Activated B cell treated with CpG ODN at 0.5 μM for 24 hours (primary cell): Measurements from ENCODE around the gene CRYBA4. TPM values are rescaled to one million over a fixed set of nuclear protein-coding genes. Genes with fewer than 3 reads are reported as not detected.
A peak's percentile ranks its signal among the peaks of the same experiment; 100 is the strongest.

Source experiments
- ATAC-seq: fragments of 200-7000 bp; cut with Tn5 transposase; one replicate; pipeline ENCODE4 v1.10.0; 2021; ENCODE audit warnings: low read depth, mild to moderate bottlenecking, moderate library complexity
- CTCF ChIA-PET: fragments of 350-600 bp; sonication (Branson Sonifier 250); formaldehyde crosslinking; loops from one replicate; lab custom pipeline; 2021; ENCODE audit warnings: antibody characterized with exemption; lab: Charles Lee
- POLR2A ChIA-PET: fragments of 350-600 bp; sonication (Branson Sonifier 250); formaldehyde crosslinking; loops from one replicate; lab custom pipeline; 2021; ENCODE audit warnings: antibody characterized with exemption; lab: Charles Lee
- DNase-seq: peaks from one replicate; pipeline ENCODE4 v3.0.0; 2022
- H3K27ac Mint-ChIP-seq: one replicate; pipeline ENCODE4 v1.8.0; 2020; ENCODE audit warnings: mixed read lengths
- H3K27me3 Mint-ChIP-seq: one replicate; pipeline ENCODE4 v1.8.0; 2021; ENCODE audit warnings: mixed read lengths
- H3K36me3 Mint-ChIP-seq: one replicate; pipeline ENCODE4 v1.8.0; 2021; ENCODE audit warnings: low read depth, mixed read lengths
- H3K4me1 Mint-ChIP-seq: one replicate; pipeline ENCODE4 v1.8.0; 2021; ENCODE audit warnings: mixed read lengths
- H3K4me3 Mint-ChIP-seq: one replicate; pipeline ENCODE4 v1.8.0; 2020; ENCODE audit warnings: mild to moderate bottlenecking, mixed read lengths
- H3K9me3 Mint-ChIP-seq: one replicate; pipeline ENCODE4 v1.8.0; 2020; ENCODE audit warnings: mixed read lengths
- CTCF ChIP-seq: fragments of 200-600 bp; IDR thresholded peaks from one replicate; pipeline ENCODE4 v1.8.0; 2022; ENCODE audit warnings: antibody characterized with exemption, mild to moderate bottlenecking
- intact Hi-C: fragments of 100-400 bp; cut with micrococcal nuclease; formaldehyde crosslinking; loops from one replicate; pipeline ENCODE4 v1.15.1; 2024
- total RNA-seq: library from RNA; stranded (reverse); gene quantifications from 2 replicates; pipeline ENCODE4 v1.2.3, GENCODE V29; 2022

CRYBA4 gene
- total RNA-seq, 1 donor from 2014 or later: not detected

DNA sequence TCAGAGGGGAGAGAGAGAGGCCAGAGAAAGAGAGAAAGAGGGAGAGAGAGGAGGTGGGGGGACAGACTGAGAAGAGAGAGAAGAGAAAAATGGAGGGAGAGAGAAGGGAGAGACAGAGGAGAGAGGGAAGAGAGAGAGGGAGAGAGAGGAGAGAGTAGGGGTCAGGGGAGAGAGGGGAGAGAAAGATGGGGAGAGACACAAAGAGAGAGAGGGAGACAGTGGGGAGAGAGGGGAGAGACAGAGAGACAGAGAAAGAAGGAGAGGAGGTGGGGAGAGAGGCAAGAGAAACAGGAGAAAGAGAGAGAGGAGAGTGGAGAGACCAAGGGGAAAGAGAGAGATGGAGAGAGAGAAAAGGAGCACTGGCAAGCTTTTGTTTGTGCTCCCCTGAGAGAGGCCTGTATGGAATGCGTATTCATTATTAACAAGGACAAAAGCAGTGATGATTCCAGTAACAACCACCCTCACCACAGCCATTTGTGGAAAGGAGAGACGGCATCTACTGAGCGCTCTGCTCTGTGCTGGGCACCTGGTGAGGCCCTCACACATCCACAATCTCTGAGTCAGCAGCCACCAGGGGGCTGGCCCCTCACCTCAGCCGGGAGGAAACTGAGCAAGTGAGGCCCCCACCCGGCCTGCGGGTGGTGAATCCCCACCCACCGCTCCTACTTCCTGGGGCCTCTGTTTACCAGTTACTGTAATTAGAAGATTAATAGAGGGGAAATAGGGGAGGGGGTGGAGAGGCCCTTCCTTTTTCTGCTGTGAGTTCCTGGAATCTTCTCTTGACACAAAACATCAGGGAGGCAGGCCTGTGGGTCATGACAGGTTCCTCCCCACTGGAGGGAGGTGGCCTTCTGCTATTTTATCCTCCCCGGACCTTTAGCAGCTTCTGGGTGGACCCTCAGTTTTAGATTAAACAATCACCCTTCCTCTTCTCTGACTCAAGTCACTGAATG lies 21.0 kb downstream of the CRYBA4 start:
- Mint-ChIP-seq H3K4me1 (peaks cover 32% of the 10 kb centered on the region), H3K27me3 (peaks cover 6% of the 10 kb centered on the region), H3K9me3 (no peaks in the 10 kb centered on the region), H3K4me3 (no peak overlapping the region), H3K36me3 (no peaks in the 10 kb centered on the region), H3K27ac (peak overlapping the region; percentile 14)
- ATAC-seq (peak; percentile 53), DNase-seq (no peak)
- TF ChIP-seq CTCF: no peak
- CTCF ChIA-PET: interaction anchor here (1.1 kb wide), 2 partner anchors 164 to 244 kb away, joined by 3 read pairs; no protein-coding TSS in a partner anchor
- POLR2A ChIA-PET: interaction anchor here (0.7 to 1.0 kb wide), 6 partner anchors 16 to 164 kb away, joined by 3 to 7 read pairs (median 4); partner anchors contain the start of genes HPS4, SRRD and TFIP11
- intact Hi-C loops: no loop called here

- Mint-ChIP-seq H3K4me3 (no peak overlapping the region), H3K27me3 (peaks cover 9% of the 10 kb centered on the region), H3K9me3 (no peaks in the 10 kb centered on the region), H3K4me1 (peaks cover 32% of the 10 kb centered on the region), H3K27ac (peak overlapping the region; percentile 4), H3K36me3 (no peaks in the 10 kb centered on the region)
- no peak for DNase-seq
- CTCF ChIA-PET: interaction anchor here (0.8 to 1.5 kb wide), 5 partner anchors 108 to 245 kb away, joined by 3 to 5 read pairs (median 3); no protein-coding TSS in a partner anchor
- TF ChIP-seq CTCF: no peak
- POLR2A ChIA-PET: interaction anchor here (0.6 to 0.8 kb wide), 6 partner anchors 15 to 348 kb away, joined by 3 to 7 read pairs (median 4); no protein-coding TSS in a partner anchor
- ATAC-seq: no peak
- intact Hi-C loops: no loop called here
Observed at GRCh38 chr22:26643418-26644100, 21.8 kb downstream of the CRYBA4 start.

DNA sequence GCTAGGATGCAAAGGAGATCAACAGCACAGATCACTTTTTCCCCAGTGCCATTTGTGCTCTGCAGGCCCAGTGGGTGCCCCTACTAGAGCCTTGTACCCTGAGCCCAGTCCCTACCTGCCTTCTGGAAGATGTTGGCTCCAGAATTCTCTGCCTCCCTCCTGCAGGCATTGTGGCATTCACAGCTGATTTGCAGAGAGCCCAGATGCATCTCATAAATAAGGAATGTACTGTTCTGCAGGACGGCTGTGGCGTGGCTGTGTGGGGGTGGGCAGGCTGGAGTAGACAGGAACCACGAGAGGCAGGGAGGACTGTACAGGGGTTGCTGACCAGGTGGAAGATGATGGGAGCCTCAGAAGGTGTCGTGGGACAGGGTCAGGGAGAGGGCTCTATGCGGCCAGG lies 24.4 kb downstream of the CRYBA4 start:
- no peaks in the 10 kb centered on the region for H3K9me3 Mint-ChIP-seq
- H3K4me1 Mint-ChIP-seq: peaks cover 34% of the 10 kb centered on the region
- ChIA-PET POLR2A (no interaction called here), CTCF (no interaction called here)
- DNase-seq: no peak
- H3K4me3 Mint-ChIP-seq: no peak overlapping the region
- no peak overlapping the region for H3K27ac Mint-ChIP-seq
- intact Hi-C loops: no loop called here
- TF ChIP-seq CTCF: no peak
- no peak for ATAC-seq
- no peaks in the 10 kb centered on the region for H3K36me3 Mint-ChIP-seq
- H3K27me3 Mint-ChIP-seq: peaks cover 11% of the 10 kb centered on the region

GRCh38 chr22:26648011-26648497 lies 26.3 kb downstream of the CRYBA4 start:
- H3K4me1 Mint-ChIP-seq: peaks cover 26% of the 10 kb centered on the region
- ChIA-PET POLR2A (no interaction called here), CTCF (interaction anchor here (0.9 to 1.4 kb wide), 2 partner anchors 14 to 250 kb away, joined by 3 read pairs; no protein-coding TSS in a partner anchor)
- H3K27ac Mint-ChIP-seq: no peak overlapping the region
- H3K36me3 Mint-ChIP-seq: no peaks in the 10 kb centered on the region
- no peak overlapping the region for H3K4me3 Mint-ChIP-seq
- intact Hi-C loops: no loop called here
- ATAC-seq (no peak), DNase-seq (no peak)
- H3K27me3 Mint-ChIP-seq: peaks cover 11% of the 10 kb centered on the region
- no peak for TF ChIP-seq CTCF
- H3K9me3 Mint-ChIP-seq: no peaks in the 10 kb centered on the region
